GM19025 (cell line): ENCODE measurements around the gene KCNJ12.
"Not testable (repeated sequence)": the region's sequence is repeated elsewhere in the genome, so short reads cannot be mapped to it uniquely, and the experiment has no call there.

Experiments
- ATAC-seq: cut with Tn5 transposase; IDR thresholded peaks from one replicate; pipeline ENCODE4 v1.9.1; 2021; ENCODE audit warnings: mild to moderate bottlenecking, low read depth, moderate library complexity; ENCODE audit not compliant: unreplicated experiment

The KCNJ12 gene

DNA sequence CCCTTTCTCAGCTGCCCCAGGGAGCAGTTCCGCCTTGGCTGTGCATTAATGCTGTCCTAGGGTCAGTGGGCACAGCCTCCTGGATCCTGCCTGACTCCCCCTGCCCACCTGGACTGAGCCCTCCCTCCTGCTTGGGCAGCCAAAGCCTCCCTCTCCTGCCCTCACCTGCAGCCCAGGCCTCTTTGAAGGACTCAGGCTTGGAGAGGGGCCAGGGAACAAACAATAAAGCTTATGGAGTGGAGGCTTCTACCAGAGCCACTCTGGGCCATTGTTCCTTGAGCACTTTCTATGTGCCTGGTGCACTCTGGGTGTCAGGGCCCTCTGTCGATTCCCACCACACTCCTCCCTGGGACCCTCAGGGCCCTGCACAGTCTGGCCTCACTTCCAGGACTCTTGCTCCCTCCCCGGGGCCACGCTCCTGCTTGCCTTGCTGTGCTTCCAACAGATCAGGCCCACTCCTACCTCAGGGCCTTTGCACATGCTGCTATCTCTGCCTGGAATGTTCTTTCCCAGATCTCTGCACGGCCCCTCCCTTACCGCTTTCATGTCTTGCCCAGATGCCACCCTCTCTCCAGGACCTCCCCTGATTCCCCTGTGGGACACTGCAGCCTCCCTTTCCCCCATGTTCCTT lies 5.0 kb downstream of the KCNJ12 start:
- no peak for ATAC-seq

DNA sequence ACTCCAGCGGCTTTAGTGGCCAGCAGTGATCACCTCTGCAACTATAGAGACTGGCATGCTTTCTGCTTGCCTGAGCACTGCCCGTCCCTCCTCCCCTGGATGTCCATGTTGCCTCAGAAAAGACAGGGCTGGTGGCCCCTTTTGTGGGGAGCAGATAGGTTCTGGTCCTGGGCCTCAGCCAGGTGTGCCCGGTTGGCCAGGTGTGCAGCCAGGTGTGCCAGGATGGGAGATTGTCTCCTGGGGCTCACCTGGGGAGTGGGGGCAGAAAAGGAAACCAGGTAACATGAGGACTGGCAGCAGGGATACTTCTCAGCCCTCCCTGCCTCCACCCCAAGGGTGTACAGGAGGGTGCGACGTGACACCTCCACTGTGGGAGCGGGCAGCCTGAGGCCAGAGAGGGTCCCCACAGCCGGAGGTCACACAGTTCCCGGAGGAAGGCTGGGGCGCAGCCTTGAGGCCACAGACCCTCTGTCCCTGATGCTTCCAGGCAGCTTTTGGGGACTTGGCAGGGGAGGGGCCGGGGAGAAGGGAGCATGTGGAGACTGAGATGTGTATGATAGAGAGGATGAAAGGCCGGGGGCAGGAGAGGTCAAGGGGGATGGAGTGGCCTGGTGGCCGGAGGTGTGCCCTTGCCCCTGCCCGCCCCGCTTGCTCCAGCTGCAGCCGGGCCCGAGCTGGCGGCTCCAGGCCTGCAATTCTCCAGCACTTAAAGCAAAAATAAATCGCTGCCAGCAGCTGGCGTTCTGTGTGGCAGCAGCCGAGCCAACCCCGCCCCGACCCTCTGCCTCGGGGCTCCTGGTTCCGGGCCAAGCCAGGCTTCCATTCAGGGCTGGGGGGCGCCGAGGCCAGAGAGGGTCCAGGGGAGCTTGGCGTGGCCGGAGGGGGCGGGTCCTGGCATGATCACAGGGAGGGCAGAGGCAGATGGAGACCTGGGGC lies 6.7 kb downstream of the KCNJ12 start:
- no peak for ATAC-seq

GRCh38 chr17:21385281-21385845 lies 9.2 kb downstream of the KCNJ12 start:
- no peak for ATAC-seq

DNA sequence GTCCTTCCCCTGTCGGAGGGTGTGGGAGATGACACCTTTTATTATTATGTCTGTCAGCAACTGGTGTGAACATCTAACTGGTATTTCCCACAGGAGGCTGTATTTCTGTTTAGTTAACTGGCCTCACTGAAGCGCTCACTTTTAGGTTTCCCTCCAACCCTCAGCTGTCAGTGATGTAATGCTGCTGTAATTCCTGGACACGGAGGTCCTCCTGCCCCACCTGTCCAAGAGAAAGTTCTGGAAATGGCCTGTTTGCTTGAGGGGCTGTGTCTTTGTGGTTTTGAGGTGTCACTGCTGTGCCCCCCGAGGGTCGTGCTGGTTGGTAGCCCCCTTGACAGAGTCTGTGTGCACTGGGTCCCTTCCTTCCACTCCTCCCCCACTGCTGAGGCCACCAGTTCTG lies 11.5 kb downstream of the KCNJ12 start:
- no peak for ATAC-seq

GRCh38 chr17:21388066-21388465 lies 11.9 kb downstream of the KCNJ12 start:
- no peak for ATAC-seq

DNA sequence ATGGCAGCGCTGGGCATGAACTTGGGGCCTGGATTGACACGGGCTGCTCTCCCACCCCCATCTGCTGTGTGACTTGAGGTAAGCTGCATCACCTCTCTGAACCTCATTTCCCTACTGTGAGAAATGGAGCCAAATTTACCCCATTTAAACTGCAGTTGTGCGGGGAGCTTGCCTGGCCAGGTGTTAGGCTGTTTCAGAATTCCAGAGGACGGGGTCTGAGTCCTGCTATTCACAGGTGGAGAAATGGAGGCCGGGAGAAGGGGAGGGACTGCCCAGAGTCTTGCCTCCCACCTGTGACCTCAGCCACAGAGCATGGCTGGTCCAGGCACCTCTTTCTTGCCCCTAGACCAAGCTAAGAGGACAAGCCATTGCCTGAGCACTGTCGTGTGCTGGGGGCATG lies 12.8 kb downstream of the KCNJ12 start:
- ATAC-seq: no peak

- ATAC-seq: no peak
Observed at GRCh38 chr17:21389394-21389793, 13.2 kb downstream of the KCNJ12 start.

DNA sequence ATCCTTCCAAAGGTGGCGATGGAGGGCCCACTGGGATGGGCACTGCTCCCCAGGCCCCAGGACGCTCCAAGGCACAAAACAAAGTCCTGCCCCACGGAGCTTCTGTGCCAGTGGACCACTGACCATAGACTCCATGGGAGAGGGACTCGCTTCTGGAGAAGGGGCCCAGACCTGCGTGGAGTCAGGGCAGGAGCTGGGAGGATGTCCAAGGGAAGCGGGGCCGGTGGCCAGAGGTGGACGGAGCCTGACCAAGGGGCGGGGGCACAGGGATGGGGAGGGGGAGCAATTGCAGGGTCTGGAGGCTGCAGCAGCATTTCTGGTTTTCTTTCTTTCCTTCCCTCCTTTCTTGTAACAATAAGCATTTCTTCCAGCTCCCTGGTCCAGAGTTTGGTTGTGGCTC lies 14.1 kb downstream of the KCNJ12 start:
- ATAC-seq: no peak

DNA sequence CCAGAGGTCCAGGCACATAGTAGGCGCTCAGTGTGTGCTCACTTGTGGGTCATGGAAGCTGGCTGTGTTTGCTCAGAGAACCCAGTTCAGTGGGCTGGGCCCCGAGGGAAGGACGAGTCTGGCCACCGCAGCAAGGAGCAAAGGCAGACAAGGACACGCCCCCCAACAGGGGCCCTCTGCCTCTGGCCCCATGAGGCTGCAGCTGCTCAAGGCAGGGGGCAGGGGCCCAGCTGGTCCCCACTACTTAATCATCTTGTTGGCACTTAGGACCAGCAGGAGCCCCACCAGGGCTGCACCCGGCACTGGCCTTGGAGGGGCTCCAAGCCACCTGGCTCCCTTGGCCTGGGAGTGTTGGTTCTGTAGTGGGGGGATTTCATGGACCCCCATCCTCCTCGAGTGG lies 16.1 kb downstream of the KCNJ12 start:
- ATAC-seq: no peak

DNA sequence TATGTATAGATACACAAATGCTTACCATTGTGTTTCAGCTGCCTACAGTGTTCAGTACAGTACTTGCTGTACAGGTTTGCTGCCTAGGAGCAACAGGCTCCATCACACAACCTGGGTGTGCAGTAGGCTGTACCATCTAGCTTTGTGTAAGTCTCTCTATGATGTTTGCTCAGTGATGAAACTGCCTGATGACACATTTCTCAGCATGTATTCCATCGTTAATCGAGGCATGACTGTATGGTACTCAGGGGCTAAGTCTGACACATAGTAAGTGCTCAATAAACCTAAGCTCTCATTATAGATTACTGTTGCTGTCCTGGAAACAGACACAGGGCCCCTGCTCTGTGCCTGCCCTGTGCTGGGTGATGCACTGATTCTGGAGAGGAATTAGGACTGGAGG lies 18.1 kb downstream of the KCNJ12 start:
- ATAC-seq: no peak

- ATAC-seq: no peak
Observed at GRCh38 chr17:21395764-21396163, 19.6 kb downstream of the KCNJ12 start.

- ATAC-seq: no peak
Observed at GRCh38 chr17:21396237-21396636, 20.1 kb downstream of the KCNJ12 start.

DNA sequence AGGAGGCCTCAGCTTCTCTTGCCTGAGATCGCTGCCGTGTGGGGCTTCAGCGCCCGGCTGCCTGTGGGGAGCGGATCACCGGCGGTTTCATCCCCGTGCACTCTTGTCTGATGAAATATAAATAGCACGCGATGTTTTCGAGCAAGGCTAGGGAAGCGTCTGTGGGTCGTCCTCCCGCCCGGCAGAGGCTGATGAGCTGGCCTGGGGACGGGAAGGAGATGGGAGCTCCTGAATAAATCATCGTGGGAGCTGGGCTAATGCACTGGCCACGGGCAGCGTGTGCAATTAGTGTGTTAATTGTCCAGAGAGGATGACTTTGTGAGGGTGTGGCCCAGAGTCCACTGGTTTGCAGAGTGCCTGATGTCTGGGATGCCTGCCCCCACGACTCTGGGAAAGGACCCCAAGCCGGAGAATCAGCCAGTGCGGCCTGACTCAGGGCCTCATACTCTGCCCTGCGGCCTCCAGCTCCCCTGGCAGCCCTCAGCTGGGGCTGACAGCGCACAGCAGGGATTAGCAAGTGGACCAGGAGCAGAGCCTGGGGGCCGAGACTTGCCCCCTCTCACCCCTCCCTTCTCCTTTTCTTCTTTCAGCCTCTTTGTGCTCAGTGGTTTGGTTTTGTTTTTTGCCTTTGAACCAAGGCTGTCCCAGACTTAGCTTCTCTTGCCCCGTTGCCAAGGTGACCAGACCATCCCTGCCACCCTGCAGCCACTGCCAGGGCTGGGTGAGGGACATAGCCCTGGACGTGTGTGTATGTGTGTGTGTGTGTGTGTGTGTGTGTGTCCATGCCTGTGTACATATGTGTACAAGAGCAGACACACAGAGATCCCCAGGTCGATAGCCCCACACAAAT lies 21.4 kb downstream of the KCNJ12 start:
- no peak for ATAC-seq

DNA sequence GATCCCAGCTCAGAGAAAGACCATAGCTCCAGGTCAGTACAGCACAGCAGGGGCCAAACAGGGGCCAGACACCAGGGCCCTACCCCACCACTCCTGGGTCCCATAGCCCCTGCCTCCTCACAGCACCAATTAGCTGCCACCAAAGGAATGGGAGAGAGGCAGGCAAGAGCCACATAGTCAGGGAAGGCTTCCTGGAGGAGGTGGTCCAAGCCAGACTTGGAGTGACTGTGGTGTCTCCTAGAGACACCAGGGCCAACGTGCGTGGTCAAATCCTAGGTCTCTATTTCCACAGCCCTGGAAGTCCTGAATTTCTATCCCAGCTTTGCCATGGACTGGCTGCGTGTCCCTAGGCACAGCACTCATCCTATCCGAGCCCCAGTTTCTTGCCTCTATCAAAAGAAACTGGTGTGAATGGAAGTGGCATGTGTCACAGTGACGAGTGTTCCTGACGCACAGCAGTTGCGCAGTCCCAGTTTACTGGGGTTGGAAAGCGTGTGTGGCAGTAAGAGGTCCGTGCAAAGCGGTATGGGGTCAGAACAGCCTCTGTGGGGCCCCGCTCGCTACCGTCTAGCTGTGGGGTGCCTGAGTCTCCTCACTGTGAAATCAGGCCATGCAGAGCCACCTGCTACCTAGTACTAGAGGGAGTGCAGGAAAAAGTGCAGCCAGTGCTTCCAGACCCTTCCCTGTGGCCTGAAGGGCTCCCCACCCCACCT lies 23.5 kb downstream of the KCNJ12 start:
- ATAC-seq: no peak

DNA sequence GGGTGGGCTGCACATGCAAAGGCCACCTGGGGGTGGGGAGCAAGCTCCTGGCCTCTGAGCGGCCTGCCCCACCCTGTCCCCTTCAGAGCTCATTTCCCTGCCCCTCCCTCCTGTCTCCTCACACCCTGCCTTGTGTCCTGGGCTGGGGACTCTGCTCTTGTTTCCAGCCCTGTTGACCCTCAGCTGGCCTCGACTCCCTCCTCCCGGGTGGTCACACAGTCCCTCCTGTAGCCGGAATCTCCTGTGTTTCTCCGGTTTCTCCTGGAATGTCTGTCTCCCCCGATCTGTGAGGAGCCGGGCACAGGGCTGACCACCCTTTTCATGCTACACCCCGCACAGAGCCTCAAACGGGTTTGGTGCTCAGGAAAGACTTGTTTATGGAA lies 24.0 kb downstream of the KCNJ12 start:
- not testable (repeated sequence) for ATAC-seq

DNA sequence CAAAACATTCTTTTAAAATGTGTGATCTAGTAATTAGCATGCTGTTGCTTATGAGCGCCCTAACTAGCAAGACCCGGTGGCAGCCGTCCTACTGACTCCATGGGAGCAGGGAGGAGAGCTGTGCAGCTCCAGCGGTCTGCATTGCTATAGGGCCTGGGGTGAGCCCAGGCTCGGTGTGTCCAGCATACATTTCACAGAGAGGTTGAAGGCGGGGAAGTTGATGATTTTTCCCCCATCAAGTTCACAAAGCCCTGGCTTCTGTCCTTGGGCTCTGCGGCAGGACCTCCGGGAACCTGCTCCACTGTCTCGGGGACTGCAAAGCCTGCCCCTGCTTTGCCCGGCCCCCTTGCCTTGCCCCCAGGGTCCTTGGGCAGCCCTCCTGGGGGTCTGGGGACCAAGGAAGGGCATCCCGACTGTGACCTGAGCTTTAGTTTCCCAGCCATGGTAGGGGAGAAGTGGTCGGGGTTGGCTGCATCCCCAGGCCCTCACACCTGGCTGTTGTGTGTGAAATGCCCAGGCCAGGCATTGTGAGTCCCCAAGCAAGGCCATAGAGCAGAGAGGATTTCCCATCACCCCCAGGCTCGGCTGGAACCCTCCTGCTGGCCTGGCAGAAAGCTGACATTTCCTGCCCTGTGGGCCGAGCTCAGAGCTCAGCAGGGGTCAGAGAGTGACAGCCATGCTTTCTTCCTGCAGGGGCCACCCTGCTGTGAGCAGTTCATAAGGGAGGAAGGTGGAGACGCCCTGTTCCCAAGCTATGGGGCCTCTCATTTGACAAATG lies 24.8 kb downstream of the KCNJ12 start:
- ATAC-seq: no peak

DNA sequence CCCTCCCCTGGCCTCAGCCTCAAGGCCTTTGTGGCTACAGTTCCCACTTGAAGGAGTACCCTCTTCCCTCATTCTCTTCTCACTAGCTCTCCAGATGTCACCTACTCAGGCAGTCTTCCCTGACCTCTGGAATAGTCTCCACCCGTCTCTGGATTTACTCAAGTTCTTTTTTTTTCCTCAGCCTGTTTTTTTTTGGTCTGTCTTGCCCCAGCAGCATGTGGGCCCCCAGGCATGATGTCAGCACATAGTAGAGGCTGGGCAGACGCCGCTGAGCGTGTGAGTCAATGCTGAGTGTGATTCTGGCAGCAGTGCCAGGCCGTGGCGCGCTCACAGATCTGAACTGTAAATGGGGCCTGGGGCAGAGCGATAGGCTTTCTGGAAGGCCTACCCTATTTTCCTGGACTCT lies 26.0 kb downstream of the KCNJ12 start:
- not testable (repeated sequence) for ATAC-seq

GRCh38 chr17:21402926-21403325 lies 26.8 kb downstream of the KCNJ12 start:
- ATAC-seq: not testable (repeated sequence)

DNA sequence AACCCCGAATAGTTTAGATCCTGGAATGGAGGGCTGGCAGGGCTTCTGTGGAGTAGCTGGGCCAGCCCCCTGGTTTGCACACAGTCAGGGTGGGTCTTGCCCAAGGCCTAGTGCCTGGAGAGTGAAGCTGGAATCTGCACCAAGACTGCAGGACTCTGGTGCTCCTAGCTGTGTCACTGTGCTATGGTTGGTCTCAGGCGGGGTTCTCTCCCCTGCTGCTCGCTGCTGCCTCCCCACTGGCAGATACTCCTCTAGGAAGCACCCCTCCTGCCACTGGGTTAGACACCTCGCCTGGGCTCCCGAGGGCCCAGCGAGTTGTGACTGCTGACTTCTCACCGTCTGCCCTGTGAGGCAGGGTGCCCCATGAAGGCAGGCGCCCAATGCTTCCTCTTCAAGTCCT lies 27.9 kb downstream of the KCNJ12 start:
- ATAC-seq: not testable (repeated sequence)
